ENCODE measurements around the gene ADCY3.

Gene ADCY3

DNA sequence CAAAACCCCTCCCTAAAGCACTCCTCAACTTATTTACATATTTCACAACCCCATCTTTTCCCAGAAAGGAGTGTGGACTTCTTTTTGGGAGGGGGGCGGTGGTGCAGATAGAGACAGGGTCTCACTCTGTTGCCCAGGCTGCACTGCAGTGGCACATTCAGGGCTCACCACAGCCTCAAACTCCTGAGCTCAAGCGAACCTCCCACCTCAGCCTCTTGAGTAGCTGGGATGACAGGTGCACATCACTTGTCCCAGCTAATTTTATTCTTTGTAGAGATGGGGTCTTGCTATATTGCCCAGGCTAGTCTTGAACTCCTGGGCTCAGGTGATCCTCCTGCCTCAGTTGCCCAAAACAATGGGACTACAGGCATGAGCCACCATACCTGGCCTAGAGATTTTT lies 44.1 kb downstream of the ADCY3 start:
- no peak for DNase-seq (ENCODE audit: low read depth in 2 of 2, low spot score in 1 of 2)

DNA sequence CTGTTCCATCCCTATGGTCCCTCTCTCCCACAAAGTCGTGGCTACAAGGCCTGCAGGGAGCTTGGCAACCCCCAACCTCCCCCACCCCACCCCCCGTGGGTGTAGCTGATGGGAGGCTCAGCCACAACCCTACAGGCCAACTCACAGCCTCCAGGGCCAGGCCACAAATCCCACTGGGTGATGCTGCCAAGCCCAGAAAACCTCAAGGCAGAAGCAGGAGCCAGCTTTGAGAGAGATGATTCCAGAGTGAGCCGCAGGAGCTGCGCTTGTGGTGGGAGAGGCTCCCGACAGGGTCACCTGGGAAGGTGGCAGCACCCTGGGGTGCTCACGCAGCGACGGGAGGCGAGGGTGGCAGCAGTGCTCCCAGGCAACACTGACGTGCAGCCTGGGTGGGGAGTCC lies 44.8 kb downstream of the ADCY3 start:
- DNase-seq (ENCODE audit: low read depth in 2 of 2, low spot score in 1 of 2), result no peak

DNA sequence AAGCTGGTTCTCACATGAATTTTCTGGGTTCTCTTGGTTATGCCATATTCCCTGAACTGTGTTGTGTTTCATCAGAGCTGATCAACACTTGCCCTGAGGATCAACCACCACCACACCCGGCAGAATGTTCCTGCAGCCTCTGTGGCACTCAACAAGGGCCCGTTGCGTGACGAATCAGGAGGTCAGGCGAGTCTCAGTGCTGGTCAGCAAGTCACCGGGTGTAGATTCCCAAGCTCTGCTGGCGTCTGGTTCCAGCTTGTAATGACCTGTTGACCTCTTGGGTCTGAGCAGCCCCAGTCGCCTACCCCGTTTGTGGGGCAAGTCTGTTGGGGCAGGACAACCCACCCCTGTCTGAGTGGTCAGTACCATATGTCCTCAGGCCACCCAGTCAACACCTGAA lies 46.0 kb downstream of the ADCY3 start:
- no peak for DNase-seq (ENCODE audit: low read depth in 2 of 2, low spot score in 1 of 2)

DNA sequence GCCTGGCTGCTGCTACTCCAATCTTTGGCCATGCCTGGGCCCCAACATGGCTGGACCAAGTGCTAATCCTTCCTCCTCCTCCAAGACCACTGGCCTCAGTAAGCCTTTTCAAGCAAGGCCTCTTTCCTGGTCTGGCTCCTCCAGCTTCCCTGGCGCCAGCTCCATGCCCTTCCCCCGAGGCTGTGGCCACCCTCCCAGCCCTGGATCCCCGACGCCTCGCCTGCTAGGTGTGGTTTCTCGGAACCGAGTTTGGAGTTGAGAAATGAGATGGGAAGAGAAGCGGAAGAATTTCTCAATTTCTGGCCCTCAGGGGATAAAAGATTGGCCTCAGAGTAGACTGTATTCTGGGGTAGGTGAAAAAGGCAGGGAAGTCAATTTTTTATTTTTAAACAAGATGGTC lies 46.4 kb downstream of the ADCY3 start:
- DNase-seq (ENCODE audit: low read depth in 2 of 2, low spot score in 1 of 2), result no peak

DNA sequence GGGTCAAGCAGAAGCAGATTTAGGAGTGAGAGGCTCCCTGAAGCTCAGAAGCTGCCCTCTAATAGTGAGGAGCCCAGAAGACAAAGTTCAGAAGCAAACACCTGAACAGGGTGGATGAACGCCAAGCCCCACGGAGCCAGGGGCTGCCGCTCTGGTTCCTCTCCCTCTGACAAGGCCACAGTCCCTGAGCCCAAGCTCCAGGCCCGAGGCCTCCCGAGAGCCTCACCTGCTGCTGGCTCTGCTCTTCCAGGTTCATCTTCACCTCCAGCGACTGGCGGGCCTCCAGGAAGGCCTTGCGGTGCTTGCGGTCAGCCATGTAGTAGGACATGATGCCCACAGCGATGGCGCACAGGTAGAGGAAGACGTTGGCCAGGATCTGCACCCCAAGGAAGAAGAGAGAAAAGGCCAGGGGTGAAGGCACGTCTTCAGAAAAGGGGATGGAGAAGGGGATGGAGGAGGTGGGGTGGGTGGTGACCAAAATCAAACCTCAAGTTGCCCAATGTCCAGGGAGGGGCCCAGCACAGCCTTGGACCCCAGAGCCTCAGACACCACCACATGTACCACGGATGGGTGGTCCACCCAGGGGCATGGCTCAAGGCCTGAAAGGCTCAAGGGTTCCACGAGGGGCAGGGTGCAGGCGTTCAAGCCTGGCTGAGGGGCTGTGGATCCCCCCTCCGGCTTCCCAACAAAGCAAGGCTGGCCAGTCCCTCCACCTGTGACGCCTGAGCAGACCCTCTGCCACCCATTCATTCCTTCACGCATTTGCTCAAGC lies 47.5 kb downstream of the ADCY3 start:
- no peak for DNase-seq (ENCODE audit: low read depth in 2 of 2, low spot score in 1 of 2)

DNA sequence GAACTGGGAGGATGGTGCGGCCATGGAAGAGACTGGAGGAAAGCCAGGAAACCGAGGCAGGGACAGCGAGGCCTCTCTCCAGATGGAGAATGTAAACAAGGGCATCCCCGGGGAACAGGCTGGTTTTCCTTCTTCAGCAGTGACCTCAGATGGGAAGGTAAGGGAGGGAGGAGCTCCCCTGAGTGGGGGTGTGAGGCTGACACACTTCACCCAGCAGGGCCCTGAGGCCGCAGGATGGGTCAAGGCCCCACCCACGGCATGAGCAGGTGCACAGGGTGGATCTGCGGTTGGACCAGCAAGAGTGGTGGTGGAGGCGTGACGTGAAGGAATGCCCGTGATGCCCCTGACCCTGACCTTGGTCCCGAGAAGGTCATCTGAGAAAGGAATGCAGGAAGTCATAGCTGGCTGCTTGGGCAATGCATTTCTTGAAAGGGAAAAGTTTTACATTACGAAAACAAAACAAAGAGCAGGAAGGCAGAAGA lies 48.1 kb downstream of the ADCY3 start:
- DNase-seq (ENCODE audit: low read depth in 2 of 2, low spot score in 1 of 2), result no peak

DNA sequence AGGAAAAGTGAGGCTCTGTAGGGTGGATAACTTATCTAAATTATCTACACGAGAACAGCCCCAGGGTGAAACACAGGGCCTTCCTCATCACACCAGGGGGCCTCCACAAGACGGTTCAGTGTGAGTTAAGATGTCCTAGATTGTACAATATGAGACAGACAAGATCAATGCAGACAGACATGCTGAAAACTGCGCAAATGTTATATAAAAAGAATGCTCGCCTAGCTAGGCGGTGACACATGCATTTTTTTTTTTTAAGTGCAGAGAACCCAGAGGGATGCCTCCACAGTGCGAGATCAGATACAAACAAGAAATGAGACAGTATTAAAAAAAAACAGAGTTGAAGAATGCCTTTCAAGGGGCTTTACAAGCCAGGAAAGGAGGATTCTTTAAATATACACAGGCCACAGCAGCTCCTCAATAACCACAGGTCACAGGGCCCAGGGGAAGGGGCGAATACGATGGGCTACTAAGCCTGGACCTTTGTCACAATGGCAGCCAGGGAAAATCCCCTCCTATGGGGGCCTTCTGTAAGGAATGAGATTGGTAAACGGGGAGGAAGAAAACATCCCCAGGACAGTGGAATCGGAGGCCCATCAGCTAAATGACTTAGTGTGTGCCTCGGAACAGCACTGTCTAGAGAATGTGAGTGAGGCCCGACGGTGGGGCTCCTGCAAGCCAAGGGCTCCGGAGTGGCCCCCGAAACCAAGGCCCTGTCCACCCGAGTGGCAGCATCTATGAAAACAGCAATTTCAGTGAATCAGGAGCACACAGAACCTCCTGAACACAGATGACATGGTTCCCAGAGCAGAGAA lies 48.9 kb downstream of the ADCY3 start:
- DNase-seq (ENCODE audit: low read depth in 2 of 2, low spot score in 1 of 2), result no peak

DNA sequence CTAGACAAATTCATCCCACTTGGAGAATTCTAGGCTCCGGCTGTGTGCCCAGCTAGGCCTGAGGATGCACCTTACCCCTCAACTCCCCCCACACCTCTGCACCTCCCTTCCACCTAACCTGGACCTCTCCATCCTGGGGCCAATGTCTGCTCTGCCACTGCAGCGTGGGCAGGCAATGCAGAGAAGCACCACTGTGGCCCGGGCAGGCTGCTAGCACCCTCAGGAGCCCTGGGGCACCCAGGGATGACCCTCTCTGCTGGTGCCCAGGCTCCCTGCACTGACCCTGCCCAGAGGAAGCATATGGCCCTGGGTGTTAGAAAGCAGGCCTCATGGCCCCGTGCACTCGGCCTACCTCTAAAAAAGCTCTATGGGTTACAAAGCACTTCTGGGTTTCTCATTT lies 49.6 kb downstream of the ADCY3 start:
- no peak for DNase-seq (ENCODE audit: low read depth in 2 of 2, low spot score in 1 of 2)

DNA sequence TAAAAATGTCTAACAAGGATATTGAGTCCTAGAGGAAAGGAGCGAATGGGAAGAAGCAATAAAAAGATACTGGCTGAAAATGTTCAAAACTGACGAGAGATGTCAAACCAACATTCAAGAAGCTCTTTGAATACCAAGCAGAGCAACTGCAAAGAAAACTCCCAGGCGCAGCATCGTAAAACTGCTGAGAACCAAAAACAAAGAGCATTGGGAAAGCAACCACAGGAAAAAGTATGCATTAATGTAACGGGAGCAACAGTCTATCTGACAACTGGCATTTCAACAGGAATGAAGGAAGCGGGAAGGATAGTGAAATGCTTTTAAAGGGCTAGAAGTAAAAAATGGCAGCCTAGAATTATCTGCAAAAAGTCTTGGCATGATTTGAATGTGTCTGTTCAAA lies 53.1 kb downstream of the ADCY3 start:
- DNase-seq (ENCODE audit: low read depth in 2 of 2, low spot score in 1 of 2), result no peak

DNA sequence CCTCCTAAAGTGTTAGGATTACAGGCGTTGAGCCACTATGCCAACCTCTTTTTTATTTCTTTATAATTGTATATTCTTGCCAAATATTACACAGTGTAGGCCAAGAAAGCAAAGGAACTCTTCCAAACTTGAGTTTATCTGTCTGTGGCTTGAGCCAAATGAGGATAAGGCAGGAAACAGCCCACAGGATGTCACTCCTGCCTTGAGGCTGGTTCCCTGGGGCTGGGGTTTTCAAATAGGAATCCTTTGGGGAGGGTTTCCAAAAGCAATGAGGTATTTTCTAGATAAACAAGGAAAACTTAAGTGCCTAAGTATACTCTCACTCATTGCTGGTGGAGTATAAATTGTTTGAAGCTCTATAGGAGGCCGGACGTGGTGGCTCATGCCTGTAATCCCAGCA lies 56.4 kb downstream of the ADCY3 start:
- no peak for DNase-seq (ENCODE audit: low read depth in 2 of 2, low spot score in 1 of 2)

DNA sequence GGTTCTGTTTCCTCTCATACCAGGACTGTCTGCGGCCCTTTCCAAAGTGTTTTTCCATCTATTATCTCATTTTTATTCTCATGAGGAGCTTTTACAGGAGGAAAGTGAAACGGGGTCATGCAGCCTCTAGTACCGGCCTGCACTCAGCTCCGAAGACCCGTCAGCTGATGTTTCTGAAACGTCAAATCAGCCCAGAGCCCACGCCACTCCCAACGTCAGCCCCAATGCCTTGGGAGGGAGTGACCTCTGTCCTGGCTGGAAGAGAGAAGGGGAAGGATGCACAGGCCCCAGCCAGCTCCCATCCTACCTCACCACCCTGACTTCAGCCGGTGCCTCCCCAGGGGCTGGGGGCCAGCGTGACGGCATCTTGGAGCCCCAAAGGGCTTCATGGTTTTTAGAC lies 58.5 kb downstream of the ADCY3 start:
- DNase-seq (ENCODE audit: low read depth in 2 of 2, low spot score in 1 of 2), result no peak

DNA sequence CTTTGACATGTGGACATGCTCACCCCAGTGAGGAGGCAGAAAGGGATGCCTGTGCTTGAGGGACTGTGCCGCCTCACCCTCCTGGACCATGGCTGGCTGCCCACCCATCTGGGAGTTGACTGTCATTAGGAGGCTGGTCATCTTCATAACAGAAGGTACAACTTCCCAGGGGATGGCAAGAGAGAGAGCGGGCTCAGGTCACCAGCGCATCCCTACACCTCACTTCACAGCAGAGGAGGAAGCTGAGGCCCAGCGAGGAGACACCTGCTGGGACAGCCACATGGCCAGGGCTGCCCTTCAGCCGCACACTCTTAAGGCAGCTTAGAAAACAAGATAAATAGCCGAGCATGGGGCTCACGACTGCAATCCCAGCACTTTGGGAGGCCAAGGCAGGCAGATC lies 59.4 kb downstream of the ADCY3 start:
- no peak for DNase-seq (ENCODE audit: low read depth in 2 of 2, low spot score in 1 of 2)

DNA sequence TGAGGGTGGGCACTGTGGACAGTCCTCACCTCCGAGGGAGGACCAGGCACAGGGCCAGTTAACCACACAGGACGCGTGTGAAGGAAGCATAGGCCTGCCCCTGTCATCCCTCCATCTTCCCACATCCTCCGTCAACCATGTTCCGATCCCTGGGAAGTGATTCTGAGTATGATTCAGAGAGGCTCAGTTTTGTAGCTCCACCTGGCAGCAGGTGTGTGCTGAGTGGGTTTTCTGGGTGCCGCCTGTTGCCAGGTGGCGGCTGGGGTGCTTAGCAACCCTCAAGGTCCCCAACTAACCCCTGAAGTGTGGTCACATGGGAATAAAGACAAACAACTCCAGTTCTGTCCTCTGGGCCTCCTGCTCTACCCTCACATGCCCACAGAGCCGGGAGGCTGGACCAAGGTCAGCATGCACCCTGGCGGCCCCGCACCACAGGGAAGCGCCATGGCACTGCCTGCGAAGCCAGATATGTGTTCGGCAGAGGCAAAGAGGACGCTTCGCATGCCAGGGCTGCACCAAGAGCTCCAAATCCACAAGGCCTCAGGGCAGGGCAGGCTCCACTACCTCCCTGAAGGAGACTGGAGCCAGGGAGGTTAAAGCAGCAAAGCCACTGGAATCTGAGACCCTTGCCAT lies 60.0 kb downstream of the ADCY3 start:
- no peak for DNase-seq (ENCODE audit: low read depth in 2 of 2, low spot score in 1 of 2)

DNA sequence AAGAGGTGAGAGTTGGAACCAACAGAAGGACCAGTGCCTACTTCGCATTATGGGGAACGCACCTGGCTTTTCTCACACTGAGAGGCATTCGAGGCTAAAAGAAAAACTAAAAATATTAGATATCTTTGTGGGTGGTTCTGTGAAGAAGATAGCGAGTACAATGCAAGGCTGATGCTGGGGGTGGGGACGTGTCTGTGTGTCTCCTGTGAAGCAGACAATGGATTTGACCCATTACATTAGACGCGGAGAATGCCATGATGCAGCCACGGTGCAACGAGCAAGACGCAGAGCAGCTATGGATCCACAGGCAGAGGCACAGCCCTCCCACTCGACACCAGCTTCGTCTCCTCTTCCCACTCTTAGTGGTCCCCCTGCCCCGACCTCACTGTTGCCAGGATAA lies 61.0 kb downstream of the ADCY3 start:
- no peak for DNase-seq (ENCODE audit: low read depth in 2 of 2, low spot score in 1 of 2)

DNA sequence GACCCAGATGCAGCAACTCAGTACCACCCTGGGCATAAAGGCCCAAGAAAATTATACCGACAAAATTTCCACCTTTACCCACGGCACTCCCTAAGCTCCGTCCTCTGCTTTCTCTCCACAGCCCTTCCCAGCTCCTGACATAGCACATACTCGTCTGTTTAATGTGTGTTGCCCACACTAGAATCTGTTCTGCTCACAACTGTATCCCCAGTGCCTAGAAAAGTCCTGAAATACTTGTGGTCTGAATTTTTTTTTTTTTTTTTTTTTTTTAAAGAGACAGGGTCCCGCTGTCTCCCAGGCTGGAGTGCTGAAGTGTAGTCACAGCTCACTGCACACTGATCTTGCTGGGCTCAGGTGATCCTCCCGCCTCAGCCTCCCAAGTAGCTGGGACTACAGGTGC lies 62.3 kb downstream of the ADCY3 start:
- no peak for DNase-seq (ENCODE audit: low read depth in 2 of 2, low spot score in 1 of 2)

DNA sequence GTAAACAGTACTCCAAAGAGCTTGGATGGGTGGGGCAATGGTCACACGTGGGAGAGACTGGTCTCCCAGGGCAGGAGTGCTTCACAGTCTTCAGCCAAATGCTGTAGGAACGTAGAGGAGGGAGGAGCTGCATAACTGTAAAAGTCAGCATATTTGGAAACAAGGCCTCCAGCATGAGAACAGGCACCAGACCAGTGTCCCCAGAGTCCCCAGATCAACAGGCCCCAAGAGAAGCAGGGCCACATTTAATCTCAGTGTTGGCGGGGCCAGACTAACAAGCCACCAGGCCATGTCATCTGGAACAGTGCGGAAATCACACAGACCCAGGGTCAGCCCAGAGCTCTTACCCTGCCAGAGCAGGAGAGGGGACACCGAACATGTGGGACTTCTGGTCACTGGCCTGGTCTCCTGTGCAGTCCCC lies 63.2 kb downstream of the ADCY3 start:
- no peak for DNase-seq (ENCODE audit: low read depth in 2 of 2, low spot score in 1 of 2)

DNA sequence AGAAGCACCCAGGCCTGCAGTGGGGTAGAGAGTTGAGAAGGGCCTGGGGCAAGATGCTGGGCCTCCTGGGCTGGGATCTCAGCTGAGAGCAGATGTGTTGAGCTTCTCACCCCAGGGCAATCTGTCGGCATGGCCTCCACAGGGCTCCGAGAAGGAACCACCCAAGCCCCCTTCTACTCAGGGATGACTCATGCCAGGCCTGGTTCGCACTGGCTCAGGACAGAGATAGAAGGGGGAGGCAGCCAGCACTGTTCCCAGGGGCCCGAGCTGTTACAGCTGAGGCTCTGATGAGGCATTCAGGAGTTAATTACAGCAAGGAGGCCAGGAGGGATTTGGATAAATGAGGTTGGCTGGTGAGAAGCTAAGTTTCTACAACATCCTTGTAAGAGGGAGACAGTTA lies 64.3 kb downstream of the ADCY3 start:
- no peak for DNase-seq (ENCODE audit: low read depth in 2 of 2, low spot score in 1 of 2)

DNA sequence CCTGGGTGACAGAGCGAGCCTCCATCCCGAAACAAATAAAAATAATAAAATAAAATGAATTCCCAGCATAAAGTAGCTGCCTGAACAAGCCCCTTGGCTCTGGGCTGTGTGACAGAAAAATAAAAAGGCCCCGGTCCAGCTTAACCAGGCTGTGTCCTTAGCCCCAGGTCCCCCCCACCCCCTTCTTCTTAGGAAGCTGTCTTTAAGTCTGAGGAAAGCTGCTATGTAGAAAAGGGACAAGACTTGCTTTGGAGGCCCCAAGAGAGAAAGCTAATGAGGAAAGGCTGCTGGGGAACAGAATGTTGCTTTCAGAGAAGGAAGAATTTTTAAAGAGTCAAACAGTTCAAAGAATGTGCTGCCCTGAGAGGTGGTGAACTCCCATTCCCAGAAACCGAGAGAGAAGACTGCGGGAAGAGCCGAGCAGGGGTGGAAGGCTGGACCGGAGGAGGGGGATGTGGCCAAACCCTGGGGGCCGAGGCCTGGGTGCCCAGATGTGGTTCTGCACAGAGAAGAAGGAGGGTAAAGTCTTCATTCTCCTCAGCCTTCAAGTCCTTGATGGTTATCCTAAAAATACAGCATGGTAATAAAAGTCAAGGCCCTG lies 64.9 kb downstream of the ADCY3 start:
- no peak for DNase-seq (ENCODE audit: low read depth in 2 of 2, low spot score in 1 of 2)

DNA sequence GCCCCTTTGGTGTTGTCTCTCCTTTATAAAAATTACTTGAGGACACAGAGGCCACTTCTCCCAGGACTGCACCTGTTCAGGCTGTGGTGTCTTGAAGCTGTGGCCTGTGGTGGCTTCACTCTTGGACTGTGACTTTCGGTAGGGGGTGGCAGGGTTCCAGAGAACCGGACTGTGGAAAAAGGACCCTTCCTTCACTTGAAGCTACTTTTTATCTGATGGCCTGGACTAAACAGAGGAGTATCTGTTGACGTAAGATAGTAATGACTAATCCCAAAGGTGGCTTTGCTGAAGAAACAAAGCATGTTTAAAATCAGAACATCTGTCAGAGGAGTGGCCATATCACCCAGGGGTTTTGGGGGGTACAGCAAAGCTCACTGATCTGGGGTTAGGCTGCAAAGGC lies 66.0 kb downstream of the ADCY3 start:
- no peak for DNase-seq (ENCODE audit: low read depth in 2 of 2, low spot score in 1 of 2)

DNA sequence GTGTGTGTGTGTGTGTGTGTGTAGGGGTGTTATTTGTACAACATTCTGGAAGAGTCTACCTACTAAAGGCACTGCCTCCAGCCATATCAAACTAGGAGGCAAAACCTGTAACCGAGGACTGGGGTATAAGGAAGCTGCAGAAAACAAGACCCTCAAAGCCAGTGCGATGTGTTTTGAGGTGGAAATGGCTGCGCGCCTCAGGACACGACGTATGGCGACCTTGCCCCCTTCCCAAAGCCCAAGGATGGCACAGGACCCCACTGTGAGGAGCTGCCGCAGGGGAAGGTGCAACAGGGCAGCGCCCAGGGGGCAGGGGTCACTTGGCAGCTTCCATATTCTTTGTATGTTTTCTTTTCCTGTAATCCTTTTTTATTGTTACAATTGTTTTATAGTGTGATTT lies 67.0 kb downstream of the ADCY3 start:
- no peak for DNase-seq (ENCODE audit: low read depth in 2 of 2, low spot score in 1 of 2)

DNA sequence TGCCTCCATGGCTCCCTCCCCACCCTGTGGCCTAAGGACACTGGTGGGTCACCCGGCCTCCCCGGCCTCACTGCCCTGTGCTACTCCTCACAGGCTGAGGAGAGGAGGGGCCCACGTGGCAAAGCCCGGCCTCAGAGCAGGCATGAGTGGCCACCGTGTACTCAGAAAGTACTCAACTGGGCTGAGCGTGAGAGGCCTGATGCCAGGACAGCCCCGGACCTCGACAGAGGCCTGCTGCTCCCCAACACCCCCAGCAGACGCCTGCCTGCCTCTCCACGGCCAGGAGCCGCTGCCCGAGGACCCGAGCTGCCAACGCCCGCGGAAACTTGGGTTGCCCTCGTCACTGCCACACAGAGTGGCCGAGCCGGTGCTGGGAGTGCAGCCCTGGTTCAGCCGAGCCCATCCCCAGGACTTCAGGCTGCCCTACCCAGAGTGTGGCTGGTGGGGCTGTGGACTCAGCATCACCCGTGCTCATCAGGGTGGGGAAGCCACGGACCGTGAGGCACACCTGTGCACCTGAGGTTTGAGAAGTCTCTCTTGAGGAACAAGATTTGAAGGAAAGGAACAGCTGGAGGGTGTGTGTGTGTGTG lies 67.5 kb downstream of the ADCY3 start:
- DNase-seq (ENCODE audit: low read depth in 2 of 2, low spot score in 1 of 2), result no peak

Measured in stimulated activated CD8-positive, alpha-beta memory T cell treated with anti-CD3 and anti-CD28 coated beads, Interleukin-4, amount 100 ng/mL, for 4 hours (primary cell).